GM12878 (cell line): ENCODE data around the gene MROH2A.

Experiments
- ASH2L ChIP-seq: fragments of 300-600, 200-600 bp; sonication (generic); IDR thresholded peaks from 2 replicates; pipeline ENCODE4 v1.6.1; 2017; ENCODE audit warnings: low read depth, mild to moderate bottlenecking, borderline replicate concordance
- ZNF24 ChIP-seq: fragments of 450-650 bp; IDR thresholded peaks from 2 replicates; pipeline ENCODE4 v1.6.1; 2017; ENCODE audit warnings: antibody characterized with exemption, mild to moderate bottlenecking
- TF ChIP-seq, protein P1 (sequence below): IDR thresholded peaks from 2 replicates; pipeline ENCODE4 v1.6.1; 2012; ENCODE audit warnings: mild to moderate bottlenecking, low read depth, low read length

DNA sequence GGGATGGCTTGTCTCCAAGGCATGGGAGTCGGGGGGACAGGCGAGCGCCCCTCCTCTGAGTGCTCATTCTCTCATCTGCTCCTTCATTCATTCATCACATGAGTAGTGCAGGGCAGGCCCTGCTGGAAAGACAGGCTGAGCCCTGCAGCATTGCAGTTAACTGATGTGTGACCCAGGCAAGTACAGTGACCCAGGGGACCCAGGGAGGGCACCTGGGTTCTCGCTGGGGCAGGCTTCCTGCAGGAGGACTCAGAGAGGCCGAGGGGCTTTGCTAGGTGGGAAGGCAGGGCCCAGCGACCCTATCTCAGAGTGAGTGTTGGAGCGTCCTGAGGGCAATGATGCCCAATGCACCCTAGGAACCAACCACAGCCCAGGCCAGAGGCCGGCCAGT lies 45.6 kb downstream of the MROH2A start:
- TF ChIP-seq, protein P1, sequence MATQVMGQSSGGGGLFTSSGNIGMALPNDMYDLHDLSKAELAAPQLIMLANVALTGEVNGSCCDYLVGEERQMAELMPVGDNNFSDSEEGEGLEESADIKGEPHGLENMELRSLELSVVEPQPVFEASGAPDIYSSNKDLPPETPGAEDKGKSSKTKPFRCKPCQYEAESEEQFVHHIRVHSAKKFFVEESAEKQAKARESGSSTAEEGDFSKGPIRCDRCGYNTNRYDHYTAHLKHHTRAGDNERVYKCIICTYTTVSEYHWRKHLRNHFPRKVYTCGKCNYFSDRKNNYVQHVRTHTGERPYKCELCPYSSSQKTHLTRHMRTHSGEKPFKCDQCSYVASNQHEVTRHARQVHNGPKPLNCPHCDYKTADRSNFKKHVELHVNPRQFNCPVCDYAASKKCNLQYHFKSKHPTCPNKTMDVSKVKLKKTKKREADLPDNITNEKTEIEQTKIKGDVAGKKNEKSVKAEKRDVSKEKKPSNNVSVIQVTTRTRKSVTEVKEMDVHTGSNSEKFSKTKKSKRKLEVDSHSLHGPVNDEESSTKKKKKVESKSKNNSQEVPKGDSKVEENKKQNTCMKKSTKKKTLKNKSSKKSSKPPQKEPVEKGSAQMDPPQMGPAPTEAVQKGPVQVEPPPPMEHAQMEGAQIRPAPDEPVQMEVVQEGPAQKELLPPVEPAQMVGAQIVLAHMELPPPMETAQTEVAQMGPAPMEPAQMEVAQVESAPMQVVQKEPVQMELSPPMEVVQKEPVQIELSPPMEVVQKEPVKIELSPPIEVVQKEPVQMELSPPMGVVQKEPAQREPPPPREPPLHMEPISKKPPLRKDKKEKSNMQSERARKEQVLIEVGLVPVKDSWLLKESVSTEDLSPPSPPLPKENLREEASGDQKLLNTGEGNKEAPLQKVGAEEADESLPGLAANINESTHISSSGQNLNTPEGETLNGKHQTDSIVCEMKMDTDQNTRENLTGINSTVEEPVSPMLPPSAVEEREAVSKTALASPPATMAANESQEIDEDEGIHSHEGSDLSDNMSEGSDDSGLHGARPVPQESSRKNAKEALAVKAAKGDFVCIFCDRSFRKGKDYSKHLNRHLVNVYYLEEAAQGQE = no peak
- TF ChIP-seq ASH2L = no peak
- no peak for TF ChIP-seq ZNF24
